ENCODE results near the gene SRRM1.
"Not testable (repeated sequence)": the region's sequence is repeated elsewhere in the genome, so short reads cannot be mapped to it uniquely, and the experiment has no call there.

SRRM1 gene

DNA sequence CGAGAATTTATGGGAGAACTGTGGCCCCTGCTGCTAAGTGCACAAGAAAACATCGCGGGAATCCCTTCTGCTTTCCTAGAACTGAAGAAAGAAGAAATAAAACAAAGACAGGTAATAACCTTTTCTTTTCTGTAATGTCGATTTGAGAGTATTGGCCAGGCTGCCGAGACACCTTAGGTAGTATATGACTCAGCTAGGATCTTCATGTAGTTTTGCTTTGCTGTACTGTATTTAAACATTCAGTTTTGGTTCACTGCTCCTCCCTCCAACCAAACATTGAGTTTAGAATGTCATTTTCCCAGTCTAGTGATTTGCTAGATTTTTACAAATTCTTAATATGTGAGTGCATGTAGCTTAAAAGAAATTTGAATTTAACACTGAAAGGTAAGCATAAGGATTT, 5.8 kb downstream of the SRRM1 start:
- DNase-seq, result no peak

DNA sequence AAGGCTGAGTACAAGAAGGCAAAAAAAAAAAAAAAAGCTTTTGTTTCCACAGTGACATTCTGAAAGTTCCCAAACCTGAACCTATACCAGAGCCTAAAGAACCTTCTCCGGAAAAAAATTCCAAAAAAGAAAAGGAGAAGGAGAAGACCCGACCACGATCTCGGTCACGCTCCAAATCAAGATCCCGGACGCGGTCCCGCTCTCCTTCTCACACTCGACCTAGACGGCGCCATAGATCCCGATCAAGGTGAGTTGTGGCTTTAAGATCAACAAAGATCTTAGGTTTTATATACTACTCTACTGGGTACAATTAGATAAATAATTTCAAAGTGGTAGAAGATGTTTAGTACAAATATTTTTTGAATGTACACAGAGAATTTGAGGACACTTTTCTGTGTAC, 9.3 kb downstream of the SRRM1 start:
- no peak for DNase-seq

DNA sequence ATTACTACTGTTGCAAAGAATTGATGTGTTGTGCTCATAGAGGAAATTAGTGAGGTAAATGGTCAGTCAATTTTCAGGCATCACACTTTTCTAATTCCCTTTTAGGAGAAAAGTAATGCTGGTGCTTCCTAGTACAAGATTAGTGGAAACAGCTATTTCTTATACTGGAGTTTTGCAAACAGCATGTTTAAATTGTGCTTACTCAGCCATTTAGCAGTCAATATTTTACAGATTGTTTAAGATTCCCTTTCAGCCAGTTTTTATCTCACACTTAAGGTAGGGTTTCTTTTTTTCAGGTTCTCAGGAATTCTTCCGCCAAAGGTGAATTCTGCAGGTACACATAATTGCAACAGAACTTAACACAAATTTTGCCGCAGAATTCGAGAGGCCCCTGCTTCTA, 10.9 kb downstream of the SRRM1 start:
- DNase-seq, result no peak

DNA sequence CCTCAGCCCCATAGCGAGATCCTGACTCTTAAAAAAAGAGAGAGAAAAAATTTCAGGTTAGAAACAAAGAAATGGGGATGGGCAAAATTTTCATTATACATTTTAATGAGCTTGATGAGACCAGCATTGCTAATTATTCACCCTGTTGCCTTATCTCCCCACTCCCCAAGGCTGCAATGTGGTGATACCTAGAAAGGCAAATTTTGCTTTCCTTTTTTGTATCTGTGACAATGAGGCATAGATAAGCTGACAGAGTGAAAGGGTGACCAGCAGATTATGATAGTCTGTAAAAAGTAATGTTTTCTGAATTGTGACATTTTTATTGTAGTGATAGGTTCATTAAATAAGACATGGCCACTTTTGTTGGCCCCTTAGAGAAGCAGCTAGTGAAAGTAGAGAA, 12.9 kb downstream of the SRRM1 start:
- DNase-seq, result no peak

DNA sequence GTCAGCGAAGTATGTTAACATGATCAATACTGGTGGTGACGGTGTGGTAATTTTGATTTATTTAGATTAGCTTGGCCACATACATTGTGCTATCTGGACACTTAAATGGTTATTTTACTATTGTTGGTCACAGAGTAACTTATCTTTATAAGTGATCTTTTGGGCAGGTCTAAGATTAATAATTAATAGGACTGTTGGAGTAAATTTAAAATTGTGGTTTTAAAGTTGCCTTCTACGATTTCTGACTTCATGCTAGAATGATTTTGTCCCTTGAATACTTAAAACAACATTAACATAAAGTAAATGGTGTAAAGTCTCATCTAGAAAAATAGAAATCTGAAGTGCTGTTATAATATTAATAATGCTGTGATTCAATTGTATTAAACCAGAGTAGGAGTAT, 14.7 kb downstream of the SRRM1 start:
- no peak for DNase-seq

DNA sequence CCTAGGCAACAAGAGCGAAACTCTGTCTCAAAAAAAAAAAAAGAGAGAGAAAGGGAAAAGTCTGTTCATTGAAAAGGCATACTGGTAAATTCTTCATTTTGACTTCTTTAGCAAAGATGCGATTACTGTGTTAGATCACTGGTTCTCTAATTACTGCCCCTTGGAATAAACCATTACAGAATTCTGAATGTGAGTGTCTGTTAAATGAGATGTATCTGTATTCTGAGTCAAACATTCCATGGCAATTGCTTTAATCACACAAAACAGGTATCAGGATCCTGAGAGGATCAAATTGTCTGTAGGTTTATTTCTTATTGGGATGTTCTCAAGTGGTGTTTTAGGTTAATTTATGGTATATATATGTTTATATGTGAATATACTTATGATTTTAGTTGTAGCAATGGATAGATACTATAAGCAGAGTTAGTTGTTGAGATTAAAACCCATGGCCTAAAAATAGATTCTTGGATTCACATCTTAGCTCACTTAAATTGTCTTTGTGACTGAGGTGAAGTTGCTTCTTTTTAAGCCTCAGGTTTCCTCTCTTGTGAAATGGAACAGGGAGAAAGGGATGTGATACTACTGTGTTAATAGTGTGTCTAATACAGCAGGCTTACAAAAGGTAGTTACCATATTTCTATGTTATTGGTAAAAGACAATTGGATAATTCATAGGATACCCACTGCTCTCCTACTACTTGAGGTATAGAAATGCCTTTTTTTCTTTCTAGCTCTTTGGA, 16.2 kb downstream of the SRRM1 start:
- DNase-seq, result no peak

DNA sequence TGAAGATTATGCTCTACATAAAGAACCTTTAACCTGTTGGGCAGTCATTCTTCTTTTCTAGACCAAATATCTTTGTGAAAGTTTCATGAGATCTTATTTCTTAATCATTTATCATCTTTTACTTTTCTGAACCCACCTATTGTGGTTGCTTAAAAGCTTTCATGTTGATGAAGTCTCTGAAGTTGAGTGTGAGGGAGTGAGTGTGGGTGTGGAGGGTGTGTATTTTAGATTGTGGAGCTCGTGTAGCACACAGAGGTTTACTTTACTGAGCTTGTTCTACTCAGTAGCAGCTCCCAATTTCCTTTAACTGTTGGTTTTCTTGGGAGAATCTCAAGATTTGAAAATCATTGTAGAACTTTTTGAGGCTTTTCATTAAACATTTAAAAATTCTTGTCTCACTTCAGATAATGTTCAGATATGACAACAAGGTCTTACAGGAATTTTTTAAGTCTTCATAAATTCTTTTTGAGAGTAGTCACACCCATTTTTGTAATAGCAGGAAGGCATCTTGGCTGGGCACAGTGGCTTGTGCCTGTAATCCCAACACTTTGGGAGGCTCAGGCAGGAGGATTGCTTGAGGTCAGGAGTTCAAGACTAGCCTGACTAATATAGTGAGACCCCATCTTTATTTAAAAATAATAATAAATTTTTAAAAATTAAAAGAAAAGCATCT, 17.0 kb downstream of the SRRM1 start:
- DNase-seq, result no peak

DNA sequence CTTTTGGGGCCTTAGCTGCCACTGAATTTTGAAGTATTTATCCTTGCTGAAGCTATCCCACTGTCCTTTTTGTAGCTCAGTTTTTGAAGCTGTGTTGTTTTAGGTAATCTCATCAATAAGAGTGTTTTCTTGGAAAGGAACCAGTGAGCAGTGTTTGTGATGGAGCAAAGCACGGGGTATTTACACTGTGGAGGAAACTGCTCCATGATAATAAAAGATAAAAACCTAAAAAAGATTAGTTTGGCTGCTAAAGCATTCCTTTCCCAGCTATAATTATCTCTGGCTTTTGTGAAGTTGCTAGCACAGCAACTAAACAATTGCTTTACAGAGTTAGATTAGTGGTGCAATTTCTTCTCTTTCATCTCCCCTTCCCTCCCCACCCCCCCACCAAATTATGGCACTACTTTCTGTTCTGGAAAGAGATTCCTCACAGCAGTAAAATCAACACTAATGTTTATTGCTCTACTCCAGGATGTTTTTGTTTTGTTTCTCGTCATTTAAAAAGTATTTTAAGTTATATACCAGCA, 21.5 kb downstream of the SRRM1 start:
- DNase-seq, result no peak

DNA sequence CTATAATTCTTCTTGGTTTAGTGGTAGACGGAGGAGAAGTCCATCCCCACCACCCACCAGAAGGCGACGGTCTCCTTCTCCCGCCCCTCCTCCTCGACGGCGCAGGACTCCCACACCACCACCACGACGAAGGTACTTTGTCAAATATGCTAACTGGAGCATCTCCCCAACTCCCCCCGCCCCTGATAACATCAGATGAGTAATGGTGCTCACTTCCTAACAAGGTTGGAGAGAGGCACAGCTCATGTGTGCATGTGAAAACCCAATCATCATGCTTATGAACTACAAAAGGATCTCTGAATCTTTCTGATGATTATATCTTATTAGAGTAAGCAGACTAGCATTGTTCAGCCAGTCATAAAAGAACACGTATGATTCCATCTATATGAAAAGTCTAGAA, 23.7 kb downstream of the SRRM1 start:
- DNase-seq, result no peak

DNA sequence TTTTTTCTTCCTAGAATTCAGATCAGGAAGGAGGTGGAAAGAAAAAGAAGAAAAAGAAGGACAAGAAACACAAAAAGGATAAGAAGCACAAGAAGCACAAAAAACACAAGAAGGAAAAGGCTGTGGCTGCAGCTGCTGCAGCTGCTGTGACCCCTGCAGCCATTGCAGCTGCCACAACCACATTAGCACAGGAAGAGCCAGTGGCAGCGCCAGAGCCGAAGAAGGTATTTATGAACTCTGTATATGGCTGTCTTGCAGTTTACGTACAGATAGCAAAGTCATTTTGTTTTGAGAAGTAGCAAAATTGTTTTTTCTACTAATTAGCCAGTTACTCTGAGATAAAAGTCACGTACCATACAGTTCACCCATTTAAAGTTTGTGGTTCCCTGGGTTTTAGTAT, 28.3 kb downstream of the SRRM1 start:
- not testable (repeated sequence) for DNase-seq

DNA sequence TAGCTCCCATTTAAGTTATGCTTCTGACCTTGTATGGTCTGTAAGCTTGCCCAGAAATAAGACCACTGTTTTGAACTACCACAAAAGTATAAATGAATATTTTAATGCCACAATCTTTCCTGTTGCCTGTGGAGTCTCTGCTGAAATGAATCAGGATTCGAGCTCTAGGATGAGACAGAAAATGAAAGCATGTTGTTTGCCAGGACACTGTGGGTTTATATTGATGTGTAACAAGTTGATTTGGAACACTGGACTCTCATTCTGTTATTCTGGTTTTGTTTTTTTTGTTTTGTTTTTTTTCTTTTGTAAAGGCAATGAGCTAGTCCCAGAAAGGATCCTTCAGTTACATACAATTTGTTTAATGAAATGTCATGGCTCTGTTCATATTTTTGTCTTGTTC, 29.6 kb downstream of the SRRM1 start:
- DNase-seq, result not testable (repeated sequence)

DNA sequence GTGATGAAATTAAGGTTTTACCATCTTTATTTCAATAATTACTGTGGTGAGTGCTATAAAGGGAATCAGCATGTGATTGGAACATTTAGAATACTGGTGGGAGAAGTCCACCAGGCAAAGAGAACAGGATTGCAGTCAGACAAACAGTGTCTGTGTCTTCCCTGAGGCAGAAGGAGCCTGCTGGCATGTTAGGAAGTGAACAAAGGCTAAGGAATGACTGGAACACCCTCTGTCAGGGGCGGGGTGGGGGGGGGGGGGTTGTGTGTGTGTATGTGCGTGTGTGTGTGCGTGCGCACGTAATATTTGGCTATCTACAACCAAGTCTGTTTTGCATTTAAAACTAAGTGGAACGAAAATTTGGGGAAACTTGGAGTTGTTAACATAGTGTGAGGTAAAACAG, 30.2 kb downstream of the SRRM1 start:
- DNase-seq, result peak; percentile 17

DNA sequence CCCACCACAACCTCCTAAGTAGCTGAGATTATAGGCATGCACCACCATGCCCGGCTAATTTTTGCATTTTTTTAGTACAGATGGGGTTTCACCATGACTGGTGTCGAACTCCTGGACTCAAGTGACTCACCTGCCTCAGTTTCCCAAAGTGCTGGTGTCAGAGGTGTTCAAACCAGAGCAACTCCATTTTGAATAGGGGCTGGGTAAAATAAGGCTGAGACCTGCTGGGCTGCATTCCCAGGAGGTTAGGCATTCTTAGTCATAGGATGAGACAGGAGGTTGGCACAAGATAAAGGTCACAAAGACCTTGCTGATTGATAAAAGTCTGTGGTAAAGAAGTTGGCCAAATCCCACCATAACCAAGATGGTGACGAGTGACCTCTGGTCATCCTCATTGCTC, 35.3 kb downstream of the SRRM1 start:
- DNase-seq, result not testable (repeated sequence)

DNA sequence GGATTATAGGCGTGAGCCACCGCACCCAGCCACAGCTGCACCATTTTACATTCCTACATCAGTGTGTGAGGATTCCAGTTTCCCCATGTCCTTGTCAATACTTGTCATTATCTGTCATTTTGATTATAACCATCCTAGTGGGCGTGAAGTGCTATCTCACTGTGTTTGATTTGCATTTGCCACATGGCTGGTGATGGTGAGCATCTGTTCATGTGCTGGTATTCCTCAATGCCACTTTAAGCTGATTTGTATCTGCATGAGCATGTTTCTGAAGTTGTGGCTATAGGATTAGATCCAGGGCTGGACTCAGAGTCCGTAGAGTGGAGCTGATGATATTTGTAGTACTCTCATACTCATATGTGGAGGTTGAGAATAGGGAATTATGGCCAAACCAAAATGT, 36.6 kb downstream of the SRRM1 start:
- DNase-seq, result no peak

DNA sequence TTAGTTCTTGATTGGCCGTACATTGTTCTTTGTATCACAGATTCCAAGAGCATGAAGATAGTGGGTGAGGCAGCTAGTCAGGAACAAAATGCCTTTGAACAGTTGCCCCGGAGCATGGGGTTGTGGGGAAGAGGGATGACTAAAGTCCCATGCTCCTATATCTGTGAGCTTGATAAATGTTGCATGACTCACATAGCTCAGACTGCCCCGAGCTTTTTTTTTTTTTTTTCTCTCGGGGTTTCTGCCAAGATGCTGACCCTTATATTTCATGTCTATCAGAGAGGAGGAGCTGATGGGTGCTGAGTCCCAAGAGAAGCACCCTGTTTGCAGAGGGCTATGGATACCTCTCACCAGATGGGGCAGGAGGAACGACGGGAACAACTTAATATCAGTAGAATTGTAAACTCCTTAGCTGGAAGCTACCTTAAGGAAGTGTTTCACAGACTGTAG, 40.6 kb downstream of the SRRM1 start:
- DNase-seq, result no peak

DNA sequence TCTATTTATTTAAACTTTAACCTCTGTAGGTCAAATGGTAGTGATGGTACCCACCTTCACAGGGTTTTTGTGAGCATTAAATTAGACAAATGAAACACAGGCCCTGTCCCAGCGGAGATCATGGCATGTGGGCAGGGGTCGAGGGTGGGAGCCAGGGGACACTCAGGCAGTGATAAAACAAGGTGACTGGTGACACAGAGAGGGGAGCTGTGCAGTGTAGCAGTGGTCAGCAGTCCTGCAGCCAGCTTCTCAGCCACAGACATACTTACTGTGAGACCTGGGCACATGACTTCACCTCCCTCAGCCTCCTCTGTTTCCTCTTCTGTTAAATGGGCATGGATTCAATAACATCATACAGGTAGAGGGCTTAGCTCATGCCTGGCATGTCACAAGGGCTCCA, 44.9 kb downstream of the SRRM1 start:
- DNase-seq, result no peak

DNA sequence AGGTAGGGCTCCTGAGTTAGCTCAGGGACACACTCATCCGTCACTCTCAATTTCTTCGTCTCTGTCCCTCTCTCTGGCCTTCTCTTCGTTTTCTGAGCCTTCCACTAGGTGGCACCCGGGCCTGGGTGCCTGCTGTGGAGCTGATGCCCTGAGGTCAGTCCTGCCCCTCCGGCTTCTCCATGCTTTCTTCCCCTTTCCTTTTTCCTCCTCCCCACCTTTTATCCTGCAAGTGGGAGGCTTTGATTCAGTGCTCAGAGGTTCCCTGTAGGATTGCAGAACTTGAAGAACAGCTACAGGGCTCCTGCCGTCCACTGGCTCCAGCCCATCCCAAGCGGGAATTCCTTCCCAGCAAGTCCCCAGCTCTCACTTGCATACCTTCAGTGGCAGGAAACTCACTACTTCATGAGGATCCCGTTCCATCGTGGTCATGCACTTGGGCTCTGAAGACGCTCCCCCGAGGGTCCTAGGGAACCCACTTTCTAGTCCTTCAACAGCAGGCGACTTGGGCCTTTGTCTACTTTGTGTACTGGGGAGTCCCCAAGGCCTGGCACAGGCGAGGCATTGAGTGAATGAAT, 45.6 kb downstream of the SRRM1 start:
- peak; percentile 80 for DNase-seq

DNA sequence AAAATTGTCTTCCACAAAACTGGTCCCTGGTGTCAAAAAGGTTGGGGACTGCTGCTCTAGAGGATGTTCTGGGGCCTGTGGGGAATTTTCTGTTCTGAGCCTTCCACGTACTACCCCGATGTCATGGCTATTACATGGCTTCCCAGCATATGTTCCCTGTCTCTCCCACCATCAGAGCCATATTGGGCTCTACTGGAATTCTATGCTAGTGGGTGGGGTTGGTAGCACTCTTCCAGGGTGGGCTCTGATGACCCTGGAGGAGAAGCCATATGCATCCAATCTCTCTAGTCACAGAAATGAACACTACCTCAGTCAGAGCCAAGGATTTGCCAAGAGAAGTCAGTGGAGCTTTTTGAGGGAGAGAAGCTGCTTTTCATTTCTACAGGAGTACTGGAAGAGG, 47.9 kb downstream of the SRRM1 start:
- DNase-seq, result no peak

DNA sequence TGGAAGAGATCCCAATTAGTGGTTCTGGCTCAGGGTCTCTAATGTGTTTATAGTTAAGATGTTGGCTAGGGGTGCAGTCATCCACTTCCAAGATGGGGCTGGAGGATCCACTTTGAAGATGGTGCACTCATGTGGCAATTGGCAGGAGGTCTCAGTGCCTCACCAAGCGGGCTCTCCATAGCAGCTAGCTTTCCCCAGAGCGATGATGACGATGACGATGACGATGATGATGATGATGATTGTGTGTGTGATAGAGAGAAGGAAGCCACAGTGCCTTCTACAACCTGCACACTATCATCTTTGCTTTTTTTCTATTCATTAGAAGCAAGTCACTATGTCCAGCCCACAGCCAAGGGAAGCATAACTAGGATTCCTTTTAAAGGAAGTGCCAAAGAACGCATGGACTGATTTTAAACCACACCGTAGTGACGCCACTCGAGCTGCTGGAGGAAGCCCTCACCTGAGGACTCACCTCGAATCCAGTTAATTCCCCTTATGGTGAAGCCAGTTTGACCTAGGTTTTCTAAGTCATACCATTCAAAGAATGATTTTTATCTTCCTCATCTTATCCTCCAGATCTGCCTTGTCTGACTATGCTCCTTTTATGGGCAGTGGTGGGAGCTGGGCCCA, 49.4 kb downstream of the SRRM1 start:
- DNase-seq, result no peak

DNA sequence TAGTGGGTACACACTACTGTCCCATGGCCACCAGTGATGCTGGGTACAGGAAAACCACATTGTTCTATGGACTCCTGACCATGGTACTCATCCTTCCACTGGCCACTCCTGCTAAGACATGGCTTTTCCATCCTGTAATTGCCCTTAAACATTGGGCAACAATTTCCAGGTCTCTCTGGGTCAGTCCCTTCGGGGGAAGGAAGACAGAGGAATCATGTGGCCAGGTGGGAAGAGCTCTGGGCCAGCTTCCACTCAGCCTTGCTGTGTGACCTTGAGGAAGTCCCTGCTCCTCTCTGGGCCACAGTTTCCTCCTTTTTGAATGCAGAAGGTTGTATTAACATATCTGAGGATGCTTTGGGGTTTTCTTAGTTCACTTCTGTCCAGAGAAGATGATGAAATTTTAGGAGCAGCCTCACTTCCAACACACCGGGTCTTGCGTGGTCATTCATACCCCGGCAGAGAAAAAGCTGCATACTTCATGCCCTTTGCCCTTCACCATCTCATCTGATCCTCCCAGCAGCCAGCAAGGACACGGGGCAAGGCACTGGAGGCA, 50.8 kb downstream of the SRRM1 start:
- no peak for DNase-seq

DNA sequence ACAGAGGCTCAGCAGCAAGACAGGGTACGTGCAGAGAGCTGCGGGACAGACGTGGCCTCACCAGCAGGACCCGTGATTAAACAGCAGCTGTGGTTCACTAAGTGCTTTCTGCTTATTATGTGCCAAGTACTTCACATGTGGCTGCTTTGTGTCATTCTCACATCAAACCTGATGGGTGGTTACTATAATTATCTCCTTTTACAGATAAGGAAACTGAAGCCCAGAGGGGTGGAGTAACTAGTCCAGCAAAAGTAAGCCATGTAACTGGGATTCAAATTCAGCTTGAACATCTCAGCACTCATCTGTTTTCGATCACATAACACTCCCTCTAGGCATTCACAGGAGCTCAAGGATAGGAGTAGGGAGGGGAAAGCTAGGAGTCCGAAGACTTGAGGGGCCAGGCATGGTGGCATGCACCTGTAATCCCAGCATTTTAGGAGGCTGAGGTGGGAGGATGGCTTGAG, 51.3 kb downstream of the SRRM1 start:
- DNase-seq, result no peak

DNA sequence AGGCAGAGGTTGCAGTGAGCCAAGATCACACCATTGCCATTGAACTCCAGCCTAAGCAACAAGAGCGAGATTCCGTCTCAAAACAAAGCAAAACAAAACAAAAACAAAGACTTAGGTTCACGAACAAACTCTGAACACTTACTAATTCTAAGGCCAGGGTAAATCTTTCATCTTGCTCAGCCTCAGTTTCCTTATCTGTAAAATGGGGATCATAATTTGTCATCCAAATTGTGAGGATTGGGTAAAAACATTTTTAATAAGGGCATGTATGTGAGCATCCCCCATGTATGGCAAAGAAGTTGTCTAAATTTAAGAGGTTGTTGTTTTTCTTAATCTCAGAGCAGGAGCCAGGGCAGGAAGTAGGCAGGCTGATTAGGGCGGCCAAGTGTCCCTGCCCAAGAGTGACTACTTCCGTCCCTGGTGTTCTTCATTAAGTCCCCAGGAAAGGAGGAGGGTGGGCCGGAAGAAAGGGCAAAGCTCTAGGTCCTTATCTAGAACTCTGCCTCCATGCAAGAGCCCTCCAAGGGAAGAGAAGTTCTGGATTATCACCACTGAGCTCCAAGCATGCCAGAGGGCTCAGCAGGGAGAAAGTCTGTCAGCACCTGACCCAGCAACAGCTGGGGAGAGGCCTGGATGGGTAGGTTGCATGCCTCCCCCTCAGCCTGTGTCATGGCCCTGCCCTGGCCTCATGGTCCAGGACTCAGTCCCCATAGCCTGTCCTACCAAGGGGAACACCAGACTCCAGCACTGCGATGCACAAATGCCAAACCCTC, 52.3 kb downstream of the SRRM1 start:
- DNase-seq, result no peak

Measured in activated CD8-positive, alpha-beta memory T cell treated with anti-CD3 and anti-CD28 coated beads for 24 hours (primary cell).